GM18502 (cell line): ENCODE results near the gene MYEF2.

Experiments
- ATAC-seq: cut with Tn5 transposase; IDR thresholded peaks from one replicate; pipeline ENCODE4 v1.9.1; 2021; ENCODE audit warnings: mild to moderate bottlenecking; ENCODE audit not compliant: unreplicated experiment, poor library complexity

The MYEF2 gene

GRCh38 chr15:48090115-48090514 lies 88.0 kb downstream of the MYEF2 start:
- no peak for ATAC-seq

- ATAC-seq, result no peak
These were observed 88.4 kb downstream of the MYEF2 start for GRCh38 chr15:48089702-48090101.

GRCh38 chr15:48087844-48088243 lies 90.3 kb downstream of the MYEF2 start:
- no peak for ATAC-seq

GRCh38 chr15:48086576-48086975 lies 91.5 kb downstream of the MYEF2 start:
- ATAC-seq, result no peak

GRCh38 chr15:48086133-48086532 lies 92.0 kb downstream of the MYEF2 start:
- no peak for ATAC-seq

GRCh38 chr15:48085591-48085930 lies 92.5 kb downstream of the MYEF2 start:
- no peak for ATAC-seq

- ATAC-seq, result peak; percentile 66
These were observed 93.1 kb downstream of the MYEF2 start for GRCh38 chr15:48084759-48085590.
